Smooth muscle cell (in vitro differentiated cells): ENCODE measurements around the gene TBC1D17. TPM values are rescaled to one million over a fixed set of nuclear protein-coding genes. Genes with fewer than 3 reads are reported as not detected.

Experiments used
- DNase-seq: peaks from one replicate; lab custom pipeline; 2025; ENCODE audit not compliant: unreplicated experiment; lab: John Stamatoyannopoulos, UW
- H2AFZ ChIP-seq: fragments of 200-600 bp; sonication (generic); 2 replicates; pipeline ENCODE4 v1.6.0; 2016; ENCODE audit warnings: antibody characterized with exemption, low read depth, mild to moderate bottlenecking
- H3F3A ChIP-seq: fragments of 200-600 bp; sonication (generic); 2 replicates; pipeline ENCODE4 v1.6.0; 2017; ENCODE audit warnings: antibody characterized with exemption, low read depth
- H3K27ac ChIP-seq: fragments of 200-600 bp; sonication (generic); 2 replicates; pipeline ENCODE4 v1.5.1; 2016; ENCODE audit warnings: low read depth, mild to moderate bottlenecking
- H3K27me3 ChIP-seq: fragments of 200-600 bp; sonication (generic); 2 replicates; pipeline ENCODE4 v1.6.1; 2016; ENCODE audit warnings: low read depth, mild to moderate bottlenecking
- H3K36me3 ChIP-seq: fragments of 200-600 bp; sonication (generic); 2 replicates; pipeline ENCODE4 v1.5.1; 2016; ENCODE audit warnings: low read depth
- H3K4me1 ChIP-seq: fragments of 200-600 bp; sonication (generic); 2 replicates; pipeline ENCODE4 v1.5.1; 2016; ENCODE audit warnings: low read depth
- H3K4me2 ChIP-seq: fragments of 200-600 bp; sonication (generic); 2 replicates; pipeline ENCODE4 v1.6.0; 2016; ENCODE audit warnings: mild to moderate bottlenecking
- H3K4me3 ChIP-seq: fragments of 200-600 bp; sonication (generic); 2 replicates; pipeline ENCODE4 v1.5.1; 2016; ENCODE audit warnings: mild to moderate bottlenecking
- H3K79me2 ChIP-seq: fragments of 200-600 bp; sonication (generic); 2 replicates; pipeline ENCODE4 v1.6.0; 2016; ENCODE audit warnings: low read depth, mild to moderate bottlenecking
- H3K9ac ChIP-seq: fragments of 200-600 bp; sonication (generic); 2 replicates; pipeline ENCODE4 v1.6.0; 2016; ENCODE audit warnings: low read depth
- H3K9me3 ChIP-seq: fragments of 200-600 bp; sonication (generic); replicated peaks from 2 replicates; pipeline ENCODE4 v1.5.1; 2016; ENCODE audit warnings: low read depth
- H4K20me1 ChIP-seq: fragments of 200-600 bp; sonication (generic); 2 replicates; pipeline ENCODE4 v1.6.0; 2016; ENCODE audit warnings: low read depth
- CTCF ChIP-seq: fragments of 200-600 bp; sonication (generic); IDR thresholded peaks from 2 replicates; pipeline ENCODE4 v1.5.1; 2017; ENCODE audit warnings: borderline replicate concordance, mild to moderate bottlenecking, antibody characterized with exemption; ENCODE audit not compliant: insufficient read depth, poor library complexity, severe bottlenecking
- WGBS: methylation state at CpG from one replicate; pipeline ENCODE4 v1.1.7; 2016; ENCODE audit warnings: low lambda C conversion rate; 5-methylcytosine and 5-hydroxymethylcytosine counted together
- polyA plus RNA-seq: library from polyadenylated mRNA; unstranded; fragments of >200 nt; fragmentation: Nextera tagmentation; extraction: Ambion mirVana; gene quantifications from 2 replicates; pipeline ENCODE4 v1.2.1, GENCODE V29; 2016
- total RNA-seq: library from RNA; depleted of rRNA; stranded (reverse); fragments of >200 nt; gene quantifications from 2 replicates; pipeline ENCODE4 v1.2.3, GENCODE V29; 2014

TBC1D17 gene
- total and polyA plus RNA-seq, 2 experiments from 2014 or later = 9.2 to 41.8 TPM

GRCh38 chr19:49830766-49831165, 46.7 kb upstream of the TBC1D17 start:
- Histone ChIP-seq H3K9me3 (no peaks in the 10 kb centered on the region), H4K20me1 (peaks cover 44% of the 10 kb centered on the region), H3K79me2 (no peaks in the 10 kb centered on the region), H3K27me3 (no peaks in the 10 kb centered on the region), H2AFZ (no peak overlapping the region), H3K4me1 (no peaks in the 10 kb centered on the region), H3K4me3 (no peak overlapping the region), H3K36me3 (no peaks in the 10 kb centered on the region), H3K9ac (no peak overlapping the region), H3K27ac (no peak overlapping the region), H3K4me2 (no peak overlapping the region), H3F3A (no peaks in the 10 kb centered on the region)
- TF ChIP-seq CTCF = no peak
- no peak for DNase-seq
- WGBS = 91% methylated on average over 12 of the region's 12 CpGs

DNA sequence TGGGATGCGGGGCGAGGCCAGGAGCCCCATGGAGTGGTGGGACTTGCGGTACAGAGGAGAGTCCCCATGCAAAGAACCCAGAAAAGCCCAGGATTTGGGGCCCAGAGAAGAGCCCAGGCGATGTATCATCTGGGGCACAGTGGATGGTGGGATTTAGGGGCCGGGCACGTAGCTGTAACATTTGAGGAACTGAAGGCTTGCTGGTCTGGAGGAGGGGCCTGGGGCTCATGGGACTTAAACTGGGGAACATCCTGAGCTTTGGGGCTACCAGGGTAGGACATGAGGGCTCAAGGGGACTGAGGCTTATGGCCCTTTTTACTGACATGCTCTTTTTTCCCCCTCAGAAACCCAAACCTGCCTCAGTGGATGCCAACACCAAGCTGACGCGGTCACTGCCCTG, 45.9 kb upstream of the TBC1D17 start:
- no peak for DNase-seq
- H3K27ac ChIP-seq = no peak overlapping the region
- WGBS = 96% methylated on average over 8 of the region's 8 CpGs

GRCh38 chr19:49832556-49832955, 44.9 kb upstream of the TBC1D17 start:
- peaks cover 26% of the 10 kb centered on the region for H4K20me1 ChIP-seq
- DNase-seq = no peak
- H3K4me1 ChIP-seq = no peaks in the 10 kb centered on the region
- no peaks in the 10 kb centered on the region for H3F3A ChIP-seq
- no peak overlapping the region for H3K9ac ChIP-seq
- H3K27me3 ChIP-seq = no peaks in the 10 kb centered on the region
- H3K79me2 ChIP-seq = no peaks in the 10 kb centered on the region
- H3K4me3 ChIP-seq = no peak overlapping the region
- no peak for TF ChIP-seq CTCF
- H3K27ac ChIP-seq = no peak overlapping the region
- no peak overlapping the region for H3K4me2 ChIP-seq
- WGBS = 88% methylated on average over 9 of the region's 9 CpGs
- no peak overlapping the region for H2AFZ ChIP-seq
- no peaks in the 10 kb centered on the region for H3K36me3 ChIP-seq
- H3K9me3 ChIP-seq = no peaks in the 10 kb centered on the region

More for the DNA sequence above, 45.9 kb upstream of the TBC1D17 start:
- TF ChIP-seq CTCF = no peak
- H3F3A ChIP-seq = no peaks in the 10 kb centered on the region
- H3K79me2 ChIP-seq = no peaks in the 10 kb centered on the region
- H2AFZ ChIP-seq = no peak overlapping the region
- H3K4me1 ChIP-seq = no peaks in the 10 kb centered on the region
- no peak overlapping the region for H3K9ac ChIP-seq
- H3K9me3 ChIP-seq = no peaks in the 10 kb centered on the region
- no peaks in the 10 kb centered on the region for H3K27me3 ChIP-seq
- H3K36me3 ChIP-seq = no peaks in the 10 kb centered on the region
- H3K4me3 ChIP-seq = no peak overlapping the region
- H4K20me1 ChIP-seq = peaks cover 36% of the 10 kb centered on the region
- no peak overlapping the region for H3K4me2 ChIP-seq

GRCh38 chr19:49833599-49833998, 43.9 kb upstream of the TBC1D17 start:
- H3K4me3 ChIP-seq = no peak overlapping the region
- H3K36me3 ChIP-seq = no peaks in the 10 kb centered on the region
- H2AFZ ChIP-seq = no peak overlapping the region
- no peak for TF ChIP-seq CTCF
- no peaks in the 10 kb centered on the region for H3K4me1 ChIP-seq
- no peaks in the 10 kb centered on the region for H3K27me3 ChIP-seq
- H3K79me2 ChIP-seq = no peaks in the 10 kb centered on the region
- no peak overlapping the region for H3K4me2 ChIP-seq
- WGBS = 95% methylated on average over 7 of the region's 7 CpGs
- H3F3A ChIP-seq = no peaks in the 10 kb centered on the region
- no peaks in the 10 kb centered on the region for H3K9me3 ChIP-seq
- peaks cover 17% of the 10 kb centered on the region for H4K20me1 ChIP-seq
- DNase-seq = no peak
- no peak overlapping the region for H3K9ac ChIP-seq
- no peak overlapping the region for H3K27ac ChIP-seq
